Ovary (tissue), 3 donors: ENCODE measurements around the gene NTRK2.

Experiments
- CTCF ChIP-seq, 3 donors: fragments of 450-650 bp in 2 of 3; fragments of 200-600 bp in 1 of 3; IDR thresholded peaks; one replicate each; pipeline versions ENCODE4 v1.5.1 to v1.8.0; 2016 to 2022; ENCODE audit warnings: antibody characterized with exemption in 3 of 3, mild to moderate bottlenecking in 1 of 3
- POLR2A ChIP-seq: fragments of 450-650 bp; IDR thresholded peaks from one replicate; pipeline ENCODE4 v1.6.1; 2017; ENCODE audit warnings: antibody characterized with exemption, mild to moderate bottlenecking, moderate library complexity
- donor health status: DM: no; HTN: no; CAD: no.

GRCh38 chr9:85040146-85040545 lies 370.6 kb downstream of the NTRK2 start:
- no peak for TF ChIP-seq CTCF (IDR thresholded peaks at IDR 0.05)
- TF ChIP-seq POLR2A, result no peak
